Sigmoid colon (tissue), 7 donors: ENCODE measurements around the gene PRKN. TPM values are rescaled to one million over a fixed set of nuclear protein-coding genes. Genes with fewer than 3 reads are reported as not detected.

ENCODE experiments used
- DNase-seq: peaks from one replicate; pipeline ENCODE4 v3.0.0-alpha.2; 2019
- H3K27ac ChIP-seq, 4 donors: fragments of 200-600 bp; sonication (generic); one replicate each; pipeline ENCODE4 v1.5.1; 2016 to 2019; ENCODE audit warnings: mild to moderate bottlenecking in 1 of 4
- H3K27me3 ChIP-seq, 3 donors: fragments of 200-600 bp; sonication (generic); one replicate each; pipeline ENCODE4 v1.5.1; 2019; ENCODE audit warnings: mild to moderate bottlenecking in 1 of 3
- H3K36me3 ChIP-seq, 4 donors: fragments of 200-600 bp; sonication (generic); one replicate each; pipeline ENCODE4 v1.5.1; 2016 to 2019
- H3K4me1 ChIP-seq, 4 donors: fragments of 200-600 bp; sonication (generic); one replicate each; pipeline ENCODE4 v1.5.1; 2017 to 2019
- H3K4me3 ChIP-seq, 4 donors: fragments of 200-600 bp; sonication (generic); one replicate each; pipeline ENCODE4 v1.5.1; 2017 to 2019; ENCODE audit warnings: mild to moderate bottlenecking in 2 of 4, moderate library complexity in 1 of 4
- H3K9me3 ChIP-seq, 4 donors: fragments of 200-600 bp in 3 of 4; sonication (generic) in 3 of 4; one replicate each; pipeline versions ENCODE4 v1.5.1 to v1.6.1; 2013 to 2019
- CTCF ChIP-seq, 4 experiments: fragments of 450-650 bp in 3 of 4; fragments of 200-600 bp in 1 of 4; IDR thresholded peaks; one replicate each; pipeline ENCODE4 v1.5.1; 2016 to 2019; ENCODE audit warnings: antibody characterized with exemption in 4 of 4, mild to moderate bottlenecking in 3 of 4, moderate library complexity in 2 of 4
- EP300 ChIP-seq, 4 donors: sonication (generic); formaldehyde crosslinking; IDR thresholded peaks; one replicate each; pipeline ENCODE4 v1.6.1; 2017; ENCODE audit warnings: antibody characterized with exemption in 4 of 4
- POLR2A ChIP-seq, 2 donors: fragments of 450-650 bp; IDR thresholded peaks; one replicate each; pipeline ENCODE4 v1.6.1; 2016; ENCODE audit warnings: antibody characterized with exemption in 2 of 2, mild to moderate bottlenecking in 2 of 2, moderate library complexity in 2 of 2
- POLR2AphosphoS5 ChIP-seq, 4 donors: sonication (generic); formaldehyde crosslinking; IDR thresholded peaks; one replicate each; pipeline ENCODE4 v1.6.1; 2017; ENCODE audit warnings: antibody characterized with exemption in 4 of 4
- WGBS, 2 donors: extraction: QIAGEN DNeasy Blood & Tissue Kit; methylation state at CpG; one replicate each; pipeline ENCODE4 v1.1.7; 2013; 5-methylcytosine and 5-hydroxymethylcytosine counted together
- intact Hi-C: fragments of 100-400 bp; cut with DNase I; formaldehyde crosslinking; loops from one replicate; pipeline ENCODE4 v1.15.1; 2023
- polyA plus RNA-seq, 3 donors: library from polyadenylated mRNA; stranded (reverse); fragments of 200-250 nt; gene quantifications; one replicate each; pipeline ENCODE4 v1.2.3, GENCODE V29; 2013
- total RNA-seq, 4 donors: library from RNA; depleted of rRNA; stranded (reverse); fragments of >200 nt; gene quantifications; one replicate each; pipeline ENCODE4 v1.1.0, GENCODE V29; 2016
- donor health status: healthy with polysubstance abuse.
- donor health status: Bipolar disorder and iron deficiency.
- donor health status: healthy.

The PRKN gene
- total and polyA plus RNA-seq, 7 donors: 0.38 to 173 (median 9.7) TPM

GRCh38 chr6:162149786-162150185 lies 577.8 kb downstream of the PRKN start:
- intact Hi-C loops: no loop called here
- H3K27ac ChIP-seq: no peak overlapping the region
- no peaks in the 10 kb centered on the region for H3K27me3 ChIP-seq
- TF ChIP-seq EP300 (IDR thresholded peaks at IDR 0.05) (no peak), POLR2AphosphoS5 (IDR thresholded peaks at IDR 0.05) (no peak), POLR2A (IDR thresholded peaks at IDR 0.05) (no peak), CTCF (IDR thresholded peaks at IDR 0.05) (no peak)
- 95 to 96% methylated on average over 6 of the region's 6 CpGs for WGBS, 2 donors
- H3K36me3 ChIP-seq: no peaks in the 10 kb centered on the region
- no peaks in the 10 kb centered on the region for H3K9me3 ChIP-seq
- DNase-seq: no peak
- H3K4me3 ChIP-seq: no peak overlapping the region
- no peaks in the 10 kb centered on the region for H3K4me1 ChIP-seq

GRCh38 chr6:162147805-162148204 lies 579.8 kb downstream of the PRKN start:
- Histone ChIP-seq H3K9me3 (no peaks in the 10 kb centered on the region), H3K4me3 (no peak overlapping the region), H3K27ac (no peak overlapping the region), H3K4me1 (no peaks in the 10 kb centered on the region), H3K27me3 (no peaks in the 10 kb centered on the region), H3K36me3 (no peaks in the 10 kb centered on the region)
- intact Hi-C loops: no loop called here
- 94 to 95% methylated on average over 3 of the region's 3 CpGs for WGBS, 2 donors
- TF ChIP-seq POLR2AphosphoS5 (IDR thresholded peaks at IDR 0.05): no peak
- no peak for TF ChIP-seq CTCF (IDR thresholded peaks at IDR 0.05)
- no peak for TF ChIP-seq POLR2A (IDR thresholded peaks at IDR 0.05)
- no peak for TF ChIP-seq EP300 (IDR thresholded peaks at IDR 0.05)
- no peak for DNase-seq

- WGBS, 2 donors: 63 to 83% methylated on average over 1 of the region's 1 CpG
- DNase-seq: no peak
- H3K9me3 ChIP-seq: peaks cover 0 to under 1% (median 0%) of the 10 kb centered on the region in 4 donors
- no peaks in the 10 kb centered on the region for H3K27me3 ChIP-seq
- intact Hi-C loops: no loop called here
- no peaks in the 10 kb centered on the region for H3K4me1 ChIP-seq
- no peaks in the 10 kb centered on the region for H3K36me3 ChIP-seq
- no peak overlapping the region for H3K4me3 ChIP-seq
- TF ChIP-seq POLR2A (IDR thresholded peaks at IDR 0.05) (no peak), POLR2AphosphoS5 (IDR thresholded peaks at IDR 0.05) (no peak), EP300 (IDR thresholded peaks at IDR 0.05) (no peak), CTCF (IDR thresholded peaks at IDR 0.05) (no peak)
- no peak overlapping the region for H3K27ac ChIP-seq
Observed at GRCh38 chr6:162147281-162147680, 580.3 kb downstream of the PRKN start.

GRCh38 chr6:162140251-162140852 lies 587.2 kb downstream of the PRKN start:
- 68 to 81% methylated on average over 7 of the region's 7 CpGs for WGBS, 2 donors
- H3K36me3 ChIP-seq: no peaks in the 10 kb centered on the region
- no peak overlapping the region for H3K27ac ChIP-seq
- TF ChIP-seq CTCF (IDR thresholded peaks at IDR 0.05) (no peak), POLR2AphosphoS5 (IDR thresholded peaks at IDR 0.05) (no peak), EP300 (IDR thresholded peaks at IDR 0.05) (no peak), POLR2A (IDR thresholded peaks at IDR 0.05) (no peak)
- DNase-seq: no peak
- no peak overlapping the region for H3K4me3 ChIP-seq
- intact Hi-C loops: no loop called here
- peaks cover 0 to 14% (median 0%) of the 10 kb centered on the region in 4 donors for H3K9me3 ChIP-seq
- H3K27me3 ChIP-seq: no peaks in the 10 kb centered on the region
- H3K4me1 ChIP-seq: no peaks in the 10 kb centered on the region

GRCh38 chr6:162125659-162126058 lies 601.9 kb downstream of the PRKN start:
- WGBS, 2 donors: 87 to 89% methylated on average over 5 of the region's 5 CpGs
- intact Hi-C loops: no loop called here
- no peak overlapping the region for H3K27ac ChIP-seq
- H3K27me3 ChIP-seq: no peaks in the 10 kb centered on the region
- DNase-seq: no peak
- H3K4me1 ChIP-seq: no peaks in the 10 kb centered on the region
- no peak overlapping the region for H3K4me3 ChIP-seq
- TF ChIP-seq EP300 (IDR thresholded peaks at IDR 0.05): no peak
- TF ChIP-seq POLR2A (IDR thresholded peaks at IDR 0.05): no peak
- TF ChIP-seq POLR2AphosphoS5 (IDR thresholded peaks at IDR 0.05): no peak
- no peak for TF ChIP-seq CTCF (IDR thresholded peaks at IDR 0.05)
- no peaks in the 10 kb centered on the region for H3K36me3 ChIP-seq
- H3K9me3 ChIP-seq: no peaks in the 10 kb centered on the region
